Measurements from ENCODE around the gene CHST8. TPM values are rescaled to one million over a fixed set of nuclear protein-coding genes. Genes with fewer than 3 reads are reported as not detected.
A peak's percentile ranks its signal among the peaks of the same experiment; 100 is the strongest.

CHST8 gene
- total RNA-seq, 2 experiments from 2014 or later = not detected

DNA sequence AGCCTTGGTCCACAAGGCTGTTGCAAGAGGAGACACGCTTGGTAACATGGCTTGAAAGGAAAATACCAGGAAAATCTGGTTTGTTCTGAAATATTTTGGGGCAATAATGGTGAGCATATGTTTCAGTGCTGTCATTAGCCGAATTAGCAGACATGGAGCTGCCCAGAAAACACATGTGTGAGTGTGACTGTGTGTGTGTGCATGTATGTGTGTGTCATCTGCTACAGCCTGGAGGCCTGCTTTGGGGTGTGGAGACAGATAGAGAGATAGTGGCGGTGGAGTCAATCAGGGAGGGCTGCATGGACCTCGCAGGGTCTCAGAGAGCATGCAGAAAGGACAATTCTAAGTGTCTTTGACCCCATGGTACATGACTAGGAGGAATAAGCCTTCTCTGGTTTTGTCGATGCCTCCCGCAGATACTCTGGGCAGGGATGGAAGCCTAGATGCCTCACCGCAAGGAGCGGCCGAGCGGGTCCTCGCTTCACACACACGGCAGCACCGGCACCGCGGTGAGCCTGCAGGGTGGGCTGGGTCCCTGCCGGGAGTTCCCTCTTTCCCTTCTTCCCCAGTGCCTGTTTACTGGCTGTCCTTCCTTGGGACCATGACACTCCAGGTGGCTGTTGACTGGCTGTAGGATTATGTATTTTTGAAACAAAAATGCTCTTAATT lies 178.4 kb downstream of the CHST8 start:
- TF ChIP-seq, protein P1, sequence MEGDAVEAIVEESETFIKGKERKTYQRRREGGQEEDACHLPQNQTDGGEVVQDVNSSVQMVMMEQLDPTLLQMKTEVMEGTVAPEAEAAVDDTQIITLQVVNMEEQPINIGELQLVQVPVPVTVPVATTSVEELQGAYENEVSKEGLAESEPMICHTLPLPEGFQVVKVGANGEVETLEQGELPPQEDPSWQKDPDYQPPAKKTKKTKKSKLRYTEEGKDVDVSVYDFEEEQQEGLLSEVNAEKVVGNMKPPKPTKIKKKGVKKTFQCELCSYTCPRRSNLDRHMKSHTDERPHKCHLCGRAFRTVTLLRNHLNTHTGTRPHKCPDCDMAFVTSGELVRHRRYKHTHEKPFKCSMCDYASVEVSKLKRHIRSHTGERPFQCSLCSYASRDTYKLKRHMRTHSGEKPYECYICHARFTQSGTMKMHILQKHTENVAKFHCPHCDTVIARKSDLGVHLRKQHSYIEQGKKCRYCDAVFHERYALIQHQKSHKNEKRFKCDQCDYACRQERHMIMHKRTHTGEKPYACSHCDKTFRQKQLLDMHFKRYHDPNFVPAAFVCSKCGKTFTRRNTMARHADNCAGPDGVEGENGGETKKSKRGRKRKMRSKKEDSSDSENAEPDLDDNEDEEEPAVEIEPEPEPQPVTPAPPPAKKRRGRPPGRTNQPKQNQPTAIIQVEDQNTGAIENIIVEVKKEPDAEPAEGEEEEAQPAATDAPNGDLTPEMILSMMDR (IDR thresholded peaks at IDR 0.05) = no peak
- Mint-ChIP-seq H3K27ac (no peak overlapping the region), H3K4me1 (ENCODE audit: low read depth) (no peaks in the 10 kb centered on the region), H3K9me3 (no peaks in the 10 kb centered on the region), H3K27me3 (peaks cover 19% of the 10 kb centered on the region), H3K4me3 (peak overlapping the region; percentile 49), H3K36me3 (ENCODE audit: low read depth) (no peaks in the 10 kb centered on the region)
- ATAC-seq (ENCODE audit: poor library complexity) = no peak
- intact Hi-C loops (cut with DNase I, micrococcal nuclease) = no loop called here
- Histone ChIP-seq H3K9me3 (ENCODE audit: control insufficient read depth in 1 of 2, insufficient read depth in 1 of 2, low read length in 2 of 2) (no peaks in the 10 kb centered on the region), H3K4me3 (ENCODE audit: low read length) (no peak overlapping the region), H3K27me3 (ENCODE audit: control insufficient read depth in 1 of 2, insufficient read depth in 2 of 2, low read length in 2 of 2) (peaks cover 5 to 8% of the 10 kb centered on the region in 2 experiments), H3K36me3 (ENCODE audit: insufficient read depth, low read length) (no peaks in the 10 kb centered on the region), H3K27ac (ENCODE audit: low read depth in 1 of 2, low read length in 2 of 2) (no peak overlapping the region), H3K4me1 (ENCODE audit: insufficient read depth, low read length) (peaks cover 18% of the 10 kb centered on the region)
- POLR2A ChIA-PET = no interaction called here
- DNase-seq = no peak
- CTCF ChIA-PET = no interaction called here

DNA sequence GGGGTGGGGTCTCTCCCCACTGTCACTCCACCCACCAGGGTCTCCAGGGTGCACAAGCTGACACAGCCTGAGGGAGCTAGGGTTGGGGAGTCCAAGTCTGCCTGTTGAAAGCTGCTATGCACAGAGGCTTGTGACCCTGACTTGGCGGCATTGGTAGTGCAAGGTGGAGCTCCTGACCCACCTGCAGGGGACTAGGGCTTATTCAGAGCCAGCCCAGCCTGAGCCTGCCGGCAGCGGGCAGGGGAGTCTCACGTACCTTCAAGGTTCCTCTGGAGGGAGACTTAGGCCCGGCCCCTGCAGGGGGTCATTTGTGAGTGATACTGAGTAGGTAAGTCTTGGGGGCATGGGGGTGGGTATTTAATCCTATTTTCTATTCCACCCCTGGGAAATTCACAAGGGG lies 179.7 kb downstream of the CHST8 start:
- CTCF ChIA-PET = interaction anchor here (1.7 kb wide), 1 partner anchor 23 kb away, joined by 5 read pairs; no protein-coding TSS in a partner anchor
- intact Hi-C loops (cut with DNase I, micrococcal nuclease) = no loop called here
- H3K4me1 ChIP-seq (ENCODE audit: insufficient read depth, low read length) = peaks cover 27% of the 10 kb centered on the region

DNA sequence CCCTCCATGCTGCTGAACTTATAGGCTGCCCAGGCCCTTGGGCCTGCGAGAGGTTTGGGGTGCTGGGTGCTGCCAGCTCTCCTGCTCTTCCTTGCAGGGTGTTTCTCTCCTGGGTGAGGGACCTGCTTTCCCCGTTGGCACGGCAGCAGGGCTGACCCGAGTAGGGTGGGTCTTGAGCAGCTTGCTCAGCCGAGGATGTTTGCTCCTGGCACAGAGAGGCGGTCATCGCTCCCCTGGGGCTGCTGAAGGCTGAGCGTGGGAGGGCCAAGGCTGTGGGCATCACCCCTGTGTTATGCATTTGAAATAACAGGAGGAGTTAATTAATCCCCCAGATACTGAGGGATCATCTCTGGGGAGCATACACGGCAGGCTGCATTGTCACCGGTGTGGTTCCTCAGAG lies 180.2 kb downstream of the CHST8 start:
- CTCF ChIA-PET = interaction anchor here (1.7 kb wide), 1 partner anchor 24 kb away, joined by 5 read pairs; no protein-coding TSS in a partner anchor
- TF ChIP-seq, protein P1 (IDR thresholded peaks at IDR 0.05) = no peak
- intact Hi-C loops (cut with DNase I, micrococcal nuclease) = no loop called here
- Histone ChIP-seq H3K4me1 (ENCODE audit: insufficient read depth, low read length) (peaks cover 31% of the 10 kb centered on the region), H3K9me3 (ENCODE audit: control insufficient read depth in 1 of 2, insufficient read depth in 1 of 2, low read length in 2 of 2) (no peaks in the 10 kb centered on the region), H3K36me3 (ENCODE audit: insufficient read depth, low read length) (no peaks in the 10 kb centered on the region), H3K27ac (ENCODE audit: low read depth in 1 of 2, low read length in 2 of 2) (no peak overlapping the region), H3K4me3 (ENCODE audit: low read length) (no peak overlapping the region), H3K27me3 (ENCODE audit: control insufficient read depth in 1 of 2, insufficient read depth in 2 of 2, low read length in 2 of 2) (peaks cover 5 to 7% of the 10 kb centered on the region in 2 experiments)
- Mint-ChIP-seq H3K27me3 (peaks cover 19% of the 10 kb centered on the region), H3K4me3 (no peak overlapping the region), H3K27ac (no peak overlapping the region), H3K36me3 (ENCODE audit: low read depth) (no peaks in the 10 kb centered on the region), H3K9me3 (no peaks in the 10 kb centered on the region), H3K4me1 (ENCODE audit: low read depth) (peaks cover 7% of the 10 kb centered on the region)
- DNase-seq (no peak), ATAC-seq (ENCODE audit: poor library complexity) (no peak)
- POLR2A ChIA-PET = no interaction called here

More for the DNA sequence above, 179.7 kb downstream of the CHST8 start:
- H3K9me3 Mint-ChIP-seq = no peaks in the 10 kb centered on the region
- Histone ChIP-seq H3K4me3 (ENCODE audit: low read length) (no peak overlapping the region), H3K9me3 (ENCODE audit: control insufficient read depth in 1 of 2, insufficient read depth in 1 of 2, low read length in 2 of 2) (no peaks in the 10 kb centered on the region), H3K27me3 (ENCODE audit: control insufficient read depth in 1 of 2, insufficient read depth in 2 of 2, low read length in 2 of 2) (peaks cover 5 to 7% of the 10 kb centered on the region in 2 experiments), H3K27ac (ENCODE audit: low read depth in 1 of 2, low read length in 2 of 2) (no peak overlapping the region), H3K36me3 (ENCODE audit: insufficient read depth, low read length) (no peaks in the 10 kb centered on the region)
- ATAC-seq (ENCODE audit: poor library complexity) (no peak), DNase-seq (no peak)
- peaks cover 6% of the 10 kb centered on the region for H3K4me1 Mint-ChIP-seq (ENCODE audit: low read depth)
- no peak overlapping the region for H3K4me3 Mint-ChIP-seq
- POLR2A ChIA-PET = no interaction called here
- H3K27me3 Mint-ChIP-seq = peaks cover 19% of the 10 kb centered on the region
- TF ChIP-seq, protein P1 (IDR thresholded peaks at IDR 0.05) = no peak
- no peak overlapping the region for H3K27ac Mint-ChIP-seq
- H3K36me3 Mint-ChIP-seq (ENCODE audit: low read depth) = no peaks in the 10 kb centered on the region

Measured in CD4-positive, alpha-beta T cell (primary cell).